ENCODE measurements around the gene UGT1A8.

DNA sequence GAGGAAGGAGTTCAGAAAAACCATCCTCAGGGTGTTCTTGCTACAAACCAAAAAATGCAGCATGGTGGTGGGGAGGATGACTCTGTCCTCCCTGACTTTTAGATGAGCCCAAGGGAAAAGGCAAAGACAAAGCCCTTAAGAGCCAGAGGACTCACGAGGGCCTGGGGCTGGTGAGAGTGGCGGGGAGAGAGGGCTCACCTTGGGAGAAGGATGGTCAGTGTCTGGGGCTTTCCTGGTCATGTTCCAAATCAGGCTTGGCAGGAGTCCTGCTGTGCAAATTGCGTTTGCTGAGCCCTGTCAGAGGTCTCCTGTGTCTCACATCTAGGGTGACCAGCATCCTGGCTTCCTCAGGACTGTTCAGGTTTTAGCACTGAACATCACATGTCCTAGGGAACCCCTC is 147.3 kb downstream of the UGT1A8 start:
- TF ChIP-seq POLR2A (IDR thresholded peaks at IDR 0.05) (no peak), CTCF (IDR thresholded peaks at IDR 0.05 in 8 of 11, conservative IDR thresholded peaks at IDR 0.05 in 3 of 11) (no peak), POLR2AphosphoS5 (IDR thresholded peaks at IDR 0.05) (no peak)

Data from spleen (tissue), 7 donors.